Right lung (tissue), 5 donors: ENCODE measurements around the gene PARN. TPM values are rescaled to one million over a fixed set of nuclear protein-coding genes. Genes with fewer than 3 reads are reported as not detected.
"Not testable (repeated sequence)": the region's sequence is repeated elsewhere in the genome, so short reads cannot be mapped to it uniquely, and the experiment has no call there.

Experiments used
- DNase-seq, 2 donors: peaks; one replicate each; pipeline ENCODE4 v3.0.0-alpha.2; 2013
- polyA plus RNA-seq, 5 donors: library from polyadenylated mRNA; unstranded; fragments of 120-200 nt; gene quantifications; one replicate each; pipeline versions ENCODE4 v1.2.1 to v1.2.3, GENCODE V29; 2013; ENCODE audit warnings: inconsistent platforms in 1 of 5, low replicate concordance in 1 of 5; ENCODE audit not compliant: insufficient read length in 5 of 5, insufficient read depth in 1 of 5

PARN gene
- polyA plus RNA-seq, 5 donors: 24.4 to 30.1 (median 27.3) TPM

GRCh38 chr16:14632693-14633569 lies 2.9 kb upstream of the PARN start, which contains the start of gene BFAR:
Gene BFAR, plus strand, starts transcription at chr16:14632951. Its CDS starts 11,396 bp downstream, at chr16:14644347.
- peak; percentile 96 to 98 for DNase-seq

- not testable (repeated sequence) for DNase-seq
Observed at GRCh38 chr16:14630620-14631330, 715 bp upstream of the PARN start.

GRCh38 chr16:14629612-14629918 lies 495 bp downstream of the PARN start:
- no peak for DNase-seq

GRCh38 chr16:14628806-14629611 lies 1.1 kb downstream of the PARN start:
- DNase-seq: no peak

- no peak for DNase-seq
Observed at GRCh38 chr16:14627078-14627477, 3.0 kb downstream of the PARN start.

GRCh38 chr16:14618566-14618965 lies 11.5 kb downstream of the PARN start:
- DNase-seq: no peak

- DNase-seq: no peak
Observed at GRCh38 chr16:14616280-14616679, 13.8 kb downstream of the PARN start.

- DNase-seq: no peak
Observed at GRCh38 chr16:14613991-14614390, 16.1 kb downstream of the PARN start.

- no peak for DNase-seq
Observed at GRCh38 chr16:14611660-14612059, 18.4 kb downstream of the PARN start.

GRCh38 chr16:14609716-14610115 lies 20.3 kb downstream of the PARN start:
- no peak for DNase-seq

- DNase-seq: no peak
Observed at GRCh38 chr16:14608604-14609003, 21.5 kb downstream of the PARN start.

- DNase-seq: no peak
Observed at GRCh38 chr16:14608111-14608566, 21.9 kb downstream of the PARN start.

- no peak for DNase-seq
Observed at GRCh38 chr16:14606102-14606501, 24.0 kb downstream of the PARN start.

GRCh38 chr16:14602443-14602963 lies 27.6 kb downstream of the PARN start:
- DNase-seq: no peak

GRCh38 chr16:14600164-14600563 lies 29.9 kb downstream of the PARN start:
- peak in 1 of 2 donors; percentile 6 for DNase-seq

GRCh38 chr16:14586637-14587305 lies 43.3 kb downstream of the PARN start:
- no peak for DNase-seq

GRCh38 chr16:14585287-14585686 lies 44.8 kb downstream of the PARN start:
- DNase-seq: no peak

GRCh38 chr16:14580926-14581325 lies 49.1 kb downstream of the PARN start:
- DNase-seq: not testable (repeated sequence)

- no peak for DNase-seq
Observed at GRCh38 chr16:14579266-14579665, 50.8 kb downstream of the PARN start.

- DNase-seq: no peak
Observed at GRCh38 chr16:14576532-14576931, 53.5 kb downstream of the PARN start.

- DNase-seq: no peak
Observed at GRCh38 chr16:14576069-14576468, 54.0 kb downstream of the PARN start.
